Fibroblast of lung (primary cell): ENCODE data around the gene DLG2. TPM values are rescaled to one million over a fixed set of nuclear protein-coding genes. Genes with fewer than 3 reads are reported as not detected.

Experiments
- DNase-seq, 2 donors: peaks; one replicate each; pipeline versions ENCODE4 v3.0.0 to v3.0.0-alpha.2; 2010; ENCODE audit warnings: low read depth in 2 of 2
- H2AFZ ChIP-seq: 2 replicates; pipeline ENCODE4 v1.5.1; 2012; ENCODE audit warnings: low read length, control low read depth, inconsistent platforms
- H3K27ac ChIP-seq: 2 replicates; pipeline ENCODE4 v1.5.1; 2011; ENCODE audit warnings: low read length, control low read depth; ENCODE audit not compliant: insufficient read depth
- H3K27me3 ChIP-seq: 2 replicates; pipeline ENCODE4 v1.5.1; 2011; ENCODE audit warnings: mild to moderate bottlenecking, low read length; ENCODE audit not compliant: control insufficient read depth, insufficient read depth
- H3K36me3 ChIP-seq: 2 replicates; pipeline ENCODE4 v1.5.1; 2011; ENCODE audit warnings: low read length; ENCODE audit not compliant: control insufficient read depth, insufficient read depth
- H3K4me1 ChIP-seq: 2 replicates; pipeline ENCODE4 v1.5.1; 2011; ENCODE audit warnings: low read length; ENCODE audit not compliant: control insufficient read depth, insufficient read depth; ENCODE audit errors: extremely low read depth
- H3K4me2 ChIP-seq: 2 replicates; pipeline ENCODE4 v1.5.1; 2011; ENCODE audit warnings: low read length, control low read depth; ENCODE audit not compliant: insufficient read depth; ENCODE audit errors: extremely low read depth
- H3K4me3 ChIP-seq, 4 experiments: fragments of 200-600 bp in 1 of 4; sonication (generic) in 1 of 4; replicated peaks in 1 of 4; 2 replicates each; pipeline ENCODE4 v1.5.1; 2011 to 2016; ENCODE audit warnings: low read length in 4 of 4, low read depth in 3 of 4, mild to moderate bottlenecking in 3 of 4, control low read depth in 2 of 4, inconsistent platforms in 1 of 4, mixed read lengths in 1 of 4; ENCODE audit not compliant: insufficient read depth in 1 of 4; ENCODE audit errors: control extremely low read depth in 1 of 4
- H3K79me2 ChIP-seq: 2 replicates; pipeline ENCODE4 v1.5.1; 2012; ENCODE audit warnings: mild to moderate bottlenecking, low read length, inconsistent platforms; ENCODE audit not compliant: control insufficient read depth, insufficient read depth
- H3K9ac ChIP-seq: 2 replicates; pipeline ENCODE4 v1.5.1; 2011; ENCODE audit warnings: mild to moderate bottlenecking, low read length, control low read depth; ENCODE audit not compliant: insufficient read depth
- H3K9me3 ChIP-seq: 2 replicates; pipeline ENCODE4 v1.5.1; 2012; ENCODE audit warnings: low read depth, low read length; ENCODE audit not compliant: control insufficient read depth, insufficient read depth
- H4K20me1 ChIP-seq: 2 replicates; pipeline ENCODE4 v1.5.1; 2011; ENCODE audit warnings: low read length; ENCODE audit not compliant: control insufficient read depth, insufficient read depth; ENCODE audit errors: extremely low read depth
- EZH2 ChIP-seq: IDR thresholded peaks from 2 replicates; pipeline ENCODE4 v1.5.1; 2012; ENCODE audit warnings: low read length, control low read depth, mild to moderate bottlenecking; ENCODE audit errors: missing control alignments
- polyA plus RNA-seq, 2 donors: library from polyadenylated mRNA; depleted of rRNA in 1 of 2; stranded (reverse) in 1 of 2; unstranded in 1 of 2; fragments of >200 nt; gene quantifications; 2 replicates each; pipeline ENCODE4 v1.2.1, GENCODE V29; 2011 to 2012; ENCODE audit warnings: missing spikeins in 1 of 2
- total RNA-seq: library from RNA; depleted of rRNA; stranded (reverse); fragments of >200 nt; gene quantifications from 2 replicates; pipeline ENCODE4 v1.2.1, GENCODE V29; 2014
- TF ChIP-seq, protein P1 (sequence below), 2 donors: IDR thresholded peaks in 1 of 2; conservative IDR thresholded peaks in 1 of 2; 1 replicate in 1 of 2; 2 replicates in 1 of 2; pipeline ENCODE4 v1.5.1; 2011 to 2012; ENCODE audit warnings: low read length in 2 of 2, control low read depth in 1 of 2, inconsistent platforms in 1 of 2, low read depth in 1 of 2, mild to moderate bottlenecking in 1 of 2

DLG2 gene
- total and polyA plus RNA-seq, 2 donors (not counting 1 experiment from before 2014, with no cell fraction given): 0.77 to 2.3 TPM

DNA sequence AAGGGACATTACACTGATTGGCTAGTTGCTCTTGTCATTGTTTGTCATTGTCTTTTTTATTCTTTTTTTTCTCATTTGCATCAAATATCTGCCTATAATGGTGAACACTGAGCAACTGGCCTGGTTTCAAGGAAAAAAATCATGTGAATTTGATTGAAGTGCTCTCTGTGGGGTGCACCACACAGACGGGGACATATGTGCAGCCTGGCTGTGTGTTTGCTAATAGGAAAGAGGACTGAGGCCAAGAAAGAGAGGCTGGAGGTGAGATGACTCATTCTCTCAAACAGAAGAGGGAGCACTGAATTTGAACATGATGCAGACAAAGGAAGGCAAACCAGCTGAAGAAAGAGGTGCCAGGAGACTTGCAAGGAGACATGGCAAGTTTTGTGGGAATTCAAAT is 1656.1 kb downstream of the DLG2 start:
- no peak overlapping the region for H3K27ac ChIP-seq
- TF ChIP-seq EZH2: no peak
- TF ChIP-seq, protein P1, sequence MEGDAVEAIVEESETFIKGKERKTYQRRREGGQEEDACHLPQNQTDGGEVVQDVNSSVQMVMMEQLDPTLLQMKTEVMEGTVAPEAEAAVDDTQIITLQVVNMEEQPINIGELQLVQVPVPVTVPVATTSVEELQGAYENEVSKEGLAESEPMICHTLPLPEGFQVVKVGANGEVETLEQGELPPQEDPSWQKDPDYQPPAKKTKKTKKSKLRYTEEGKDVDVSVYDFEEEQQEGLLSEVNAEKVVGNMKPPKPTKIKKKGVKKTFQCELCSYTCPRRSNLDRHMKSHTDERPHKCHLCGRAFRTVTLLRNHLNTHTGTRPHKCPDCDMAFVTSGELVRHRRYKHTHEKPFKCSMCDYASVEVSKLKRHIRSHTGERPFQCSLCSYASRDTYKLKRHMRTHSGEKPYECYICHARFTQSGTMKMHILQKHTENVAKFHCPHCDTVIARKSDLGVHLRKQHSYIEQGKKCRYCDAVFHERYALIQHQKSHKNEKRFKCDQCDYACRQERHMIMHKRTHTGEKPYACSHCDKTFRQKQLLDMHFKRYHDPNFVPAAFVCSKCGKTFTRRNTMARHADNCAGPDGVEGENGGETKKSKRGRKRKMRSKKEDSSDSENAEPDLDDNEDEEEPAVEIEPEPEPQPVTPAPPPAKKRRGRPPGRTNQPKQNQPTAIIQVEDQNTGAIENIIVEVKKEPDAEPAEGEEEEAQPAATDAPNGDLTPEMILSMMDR (conservative IDR thresholded peaks at IDR 0.05 in 1 of 2, IDR thresholded peaks at IDR 0.05 in 1 of 2; ENCODE audit: low read depth in 1 of 2, low read length in 2 of 2): no peak
- H3K79me2 ChIP-seq: no peaks in the 10 kb centered on the region
- no peak overlapping the region for H3K4me2 ChIP-seq
- peak; percentile 14 to 63 for DNase-seq
- H3K4me3 ChIP-seq: no peak overlapping the region
- H2AFZ ChIP-seq: no peak overlapping the region
- no peaks in the 10 kb centered on the region for H3K36me3 ChIP-seq
- H3K27me3 ChIP-seq: no peaks in the 10 kb centered on the region
- no peak overlapping the region for H3K9ac ChIP-seq
- H3K9me3 ChIP-seq: no peaks in the 10 kb centered on the region
- H4K20me1 ChIP-seq: no peaks in the 10 kb centered on the region
- H3K4me1 ChIP-seq: no peaks in the 10 kb centered on the region

DNA sequence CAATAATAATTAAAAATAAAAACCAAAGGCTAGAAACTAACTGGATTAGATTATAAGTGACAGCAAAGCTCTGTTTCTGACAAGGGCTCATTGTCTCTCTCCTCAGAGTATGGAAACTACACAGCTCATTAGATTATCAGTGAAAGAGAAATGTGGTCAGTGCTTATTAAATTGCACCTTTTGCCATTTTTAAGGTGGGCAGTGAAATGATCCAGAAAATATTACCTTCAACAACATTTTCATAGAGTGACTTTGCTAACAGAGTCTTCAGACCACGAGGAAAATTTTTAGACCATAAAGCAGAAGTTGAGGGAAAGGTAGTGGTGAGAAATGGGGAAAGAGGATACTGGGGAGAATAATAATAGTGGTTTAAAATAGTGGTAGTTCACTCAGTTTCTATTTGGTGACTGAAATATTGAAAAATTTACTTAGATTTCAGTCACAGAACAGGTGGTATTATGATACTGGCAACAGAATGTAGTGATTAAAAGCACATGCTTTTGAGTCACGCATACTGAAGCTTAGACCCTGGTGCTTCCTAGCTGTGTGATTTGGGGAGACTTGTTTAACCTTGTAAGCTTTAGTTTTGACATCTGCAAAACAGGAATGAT is 1657.0 kb downstream of the DLG2 start:
- Histone ChIP-seq H3K4me1 (no peaks in the 10 kb centered on the region), H3K9ac (no peak overlapping the region), H3K27me3 (no peaks in the 10 kb centered on the region), H2AFZ (no peak overlapping the region), H3K79me2 (no peaks in the 10 kb centered on the region), H3K4me3 (no peak overlapping the region), H3K27ac (no peak overlapping the region), H4K20me1 (no peaks in the 10 kb centered on the region), H3K36me3 (no peaks in the 10 kb centered on the region), H3K9me3 (no peaks in the 10 kb centered on the region), H3K4me2 (no peak overlapping the region)
- no peak for DNase-seq
- TF ChIP-seq, protein P1 (conservative IDR thresholded peaks at IDR 0.05 in 1 of 2, IDR thresholded peaks at IDR 0.05 in 1 of 2; ENCODE audit: low read depth in 1 of 2, low read length in 2 of 2): no peak
- no peak for TF ChIP-seq EZH2

DNA sequence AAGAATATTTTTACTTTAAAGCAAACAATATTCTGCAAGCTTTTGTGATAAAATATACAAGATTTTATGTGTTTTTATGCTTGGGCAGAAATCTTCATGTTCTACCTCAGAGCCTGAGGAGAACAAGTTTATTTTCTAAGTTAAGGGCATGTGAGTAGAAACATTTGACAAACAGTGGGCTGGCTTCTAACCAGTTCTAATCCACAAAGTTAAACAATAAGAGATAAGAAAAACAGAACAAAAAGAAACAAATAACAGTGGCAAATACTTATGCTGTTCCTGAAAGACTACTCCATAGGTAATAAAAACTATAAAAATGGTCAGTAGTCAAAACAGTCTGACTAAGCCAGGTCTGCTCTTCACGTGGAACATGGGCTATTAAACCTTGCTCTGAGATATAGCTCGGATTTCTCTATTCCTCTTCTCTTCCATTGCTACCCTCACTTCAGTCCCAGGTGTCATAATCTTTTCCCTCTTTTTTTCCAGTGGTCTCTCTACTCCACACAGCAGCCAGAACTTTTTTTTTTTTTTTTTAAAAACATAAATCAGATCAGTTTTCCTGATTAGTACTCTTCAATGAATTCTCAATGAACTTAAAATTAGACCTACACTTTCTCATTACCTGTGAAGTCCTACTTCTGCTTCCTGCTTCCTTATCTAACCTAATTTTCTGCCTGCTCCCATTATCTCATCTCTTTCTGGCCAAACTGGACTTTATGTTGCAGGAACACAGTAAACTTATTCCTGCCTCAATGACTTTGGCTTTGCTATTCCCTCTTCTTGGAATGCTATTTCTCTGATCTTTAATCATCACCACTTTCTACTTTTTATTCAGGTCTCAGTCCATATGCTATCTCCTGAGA is 1669.9 kb downstream of the DLG2 start:
- H2AFZ ChIP-seq: no peak overlapping the region
- H3K79me2 ChIP-seq: no peaks in the 10 kb centered on the region
- no peaks in the 10 kb centered on the region for H3K9me3 ChIP-seq
- H3K4me1 ChIP-seq: no peaks in the 10 kb centered on the region
- no peak overlapping the region for H3K4me2 ChIP-seq
- H4K20me1 ChIP-seq: no peaks in the 10 kb centered on the region
- H3K27ac ChIP-seq: no peak overlapping the region
- no peak overlapping the region for H3K4me3 ChIP-seq
- no peak for DNase-seq
- H3K27me3 ChIP-seq: no peaks in the 10 kb centered on the region
- TF ChIP-seq, protein P1 (conservative IDR thresholded peaks at IDR 0.05 in 1 of 2, IDR thresholded peaks at IDR 0.05 in 1 of 2; ENCODE audit: low read depth in 1 of 2, low read length in 2 of 2): no peak
- TF ChIP-seq EZH2: no peak
- no peaks in the 10 kb centered on the region for H3K36me3 ChIP-seq
- no peak overlapping the region for H3K9ac ChIP-seq
